ENCODE data around the gene CENPH. TPM values are rescaled to one million over a fixed set of nuclear protein-coding genes. Genes with fewer than 3 reads are reported as not detected.

Gene CENPH
- total RNA-seq, 1 experiment from 2014 or later: 21.9 TPM

GRCh38 chr5:69184621-69185020 lies 4.8 kb upstream of the CENPH start:
- CTCF ChIA-PET: no interaction called here
- POLR2A ChIA-PET: interaction anchor here (1.2 kb wide), 1 partner anchor 51 kb away, joined by 3 read pairs; no protein-coding TSS in a partner anchor
- Mint-ChIP-seq H3K27me3 (ENCODE audit: insufficient read depth, unreplicated experiment) (no peaks in the 10 kb centered on the region), H3K9me3 (ENCODE audit: unreplicated experiment) (no peaks in the 10 kb centered on the region), H3K4me3 (ENCODE audit: unreplicated experiment) (no peak overlapping the region), H3K27ac (ENCODE audit: low read depth, unreplicated experiment) (no peak overlapping the region), H3K36me3 (ENCODE audit: insufficient read depth, unreplicated experiment) (peaks cover 6% of the 10 kb centered on the region), H3K4me1 (ENCODE audit: insufficient read depth, unreplicated experiment) (no peaks in the 10 kb centered on the region)
- no peak for TF ChIP-seq CTCF (IDR thresholded peaks at IDR 0.05; ENCODE audit: unreplicated experiment)
- no TSS peak for BruUV-seq (replicated peaks)
- DNase-seq (ENCODE audit: unreplicated experiment): no peak
- intact Hi-C loops (cut with micrococcal nuclease): no loop called here

- ChIA-PET CTCF (no interaction called here), POLR2A (no interaction called here)
- Mint-ChIP-seq H3K9me3 (ENCODE audit: unreplicated experiment) (no peaks in the 10 kb centered on the region), H3K4me3 (ENCODE audit: unreplicated experiment) (no peak overlapping the region), H3K27ac (ENCODE audit: low read depth, unreplicated experiment) (no peak overlapping the region), H3K27me3 (ENCODE audit: insufficient read depth, unreplicated experiment) (no peaks in the 10 kb centered on the region), H3K36me3 (ENCODE audit: insufficient read depth, unreplicated experiment) (peaks cover 6% of the 10 kb centered on the region), H3K4me1 (ENCODE audit: insufficient read depth, unreplicated experiment) (no peaks in the 10 kb centered on the region)
- no TSS peak for BruUV-seq (replicated peaks)
- no peak for TF ChIP-seq CTCF (IDR thresholded peaks at IDR 0.05; ENCODE audit: unreplicated experiment)
- no peak for DNase-seq (ENCODE audit: unreplicated experiment)
- intact Hi-C loops (cut with micrococcal nuclease): no loop called here
These were observed 2.0 kb upstream of the CENPH start for GRCh38 chr5:69187342-69187741.

- POLR2A ChIA-PET: interaction anchor here (0.8 to 3.7 kb wide), 5 partner anchors 21 to 95 kb away, joined by 3 to 21 read pairs (median 4); partner anchors contain the start of genes CDK7 and SLC30A5
- no peak for DNase-seq (ENCODE audit: unreplicated experiment)
- H3K27me3 Mint-ChIP-seq (ENCODE audit: insufficient read depth, unreplicated experiment): no peaks in the 10 kb centered on the region
- no peaks in the 10 kb centered on the region for H3K9me3 Mint-ChIP-seq (ENCODE audit: unreplicated experiment)
- no peak for TF ChIP-seq CTCF (IDR thresholded peaks at IDR 0.05; ENCODE audit: unreplicated experiment)
- intact Hi-C loops (cut with micrococcal nuclease): loop anchor here (1.0 to 2.0 kb wide), 2 partner anchors 18 to 95 kb away; no protein-coding TSS in a partner anchor
- H3K36me3 Mint-ChIP-seq (ENCODE audit: insufficient read depth, unreplicated experiment): peaks cover 6% of the 10 kb centered on the region
- TSS peak; percentile 91 for BruUV-seq (replicated peaks)
- H3K27ac Mint-ChIP-seq (ENCODE audit: low read depth, unreplicated experiment): peak overlapping the region; percentile 99
- peak overlapping the region; percentile 96 for H3K4me3 Mint-ChIP-seq (ENCODE audit: unreplicated experiment)
- CTCF ChIA-PET: interaction anchor here (0.9 to 1.0 kb wide), 3 partner anchors 13 to 146 kb away, joined by 3 read pairs; no protein-coding TSS in a partner anchor
- H3K4me1 Mint-ChIP-seq (ENCODE audit: insufficient read depth, unreplicated experiment): no peaks in the 10 kb centered on the region
These were observed 597 bp upstream of the CENPH start for GRCh38 chr5:69188811-69189161.

GRCh38 chr5:69202497-69202896 lies 13.1 kb downstream of the CENPH start:
- POLR2A ChIA-PET: interaction anchor here (0.6 kb wide), 1 partner anchor 70 kb away, joined by 3 read pairs; no protein-coding TSS in a partner anchor
- Mint-ChIP-seq H3K9me3 (ENCODE audit: unreplicated experiment) (no peaks in the 10 kb centered on the region), H3K36me3 (ENCODE audit: insufficient read depth, unreplicated experiment) (peaks cover 38% of the 10 kb centered on the region), H3K4me3 (ENCODE audit: unreplicated experiment) (no peak overlapping the region), H3K4me1 (ENCODE audit: insufficient read depth, unreplicated experiment) (peaks cover 8% of the 10 kb centered on the region), H3K27me3 (ENCODE audit: insufficient read depth, unreplicated experiment) (no peaks in the 10 kb centered on the region), H3K27ac (ENCODE audit: low read depth, unreplicated experiment) (no peak overlapping the region)
- CTCF ChIA-PET: interaction anchor here (0.9 kb wide), 1 partner anchor 13 kb away, joined by 3 read pairs; the partner anchor contains the start of gene CENPH
- intact Hi-C loops (cut with micrococcal nuclease): no loop called here
- no peak for TF ChIP-seq CTCF (IDR thresholded peaks at IDR 0.05; ENCODE audit: unreplicated experiment)
- no peak for DNase-seq (ENCODE audit: unreplicated experiment)
- no TSS peak for BruUV-seq (replicated peaks)

All from MCF 10A (cell line).